GM23338 (cell line): ENCODE results near the gene AIMP1. TPM values are rescaled to one million over a fixed set of nuclear protein-coding genes. Genes with fewer than 3 reads are reported as not detected.
A peak's percentile ranks its signal among the peaks of the same experiment; 100 is the strongest.

Source experiments
- ATAC-seq: fragments of 200-7000 bp; cut with Tn5 transposase; 3 replicates; pipeline ENCODE4 v1.9.1; 2020
- DNase-seq: peaks from one replicate; pipeline ENCODE4 v3.0.0-alpha.2; 2015; ENCODE audit warnings: low spot score
- H2AFZ ChIP-seq: fragments of 200-600 bp; sonication (generic); 2 replicates; pipeline ENCODE4 v1.8.0; 2016; ENCODE audit warnings: antibody characterized with exemption, mild to moderate bottlenecking, moderate library complexity
- H3F3A ChIP-seq: fragments of 200-600 bp; sonication (generic); replicated peaks from 2 replicates; pipeline ENCODE4 v1.8.0; 2017; ENCODE audit warnings: antibody characterized with exemption, mixed run types, low read depth
- H3K27ac ChIP-seq: fragments of 200-600 bp; sonication (generic); 2 replicates; pipeline ENCODE4 v1.6.1; 2016; ENCODE audit warnings: low read depth
- H3K27me3 ChIP-seq: fragments of 200-600 bp; sonication (generic); 2 replicates; pipeline ENCODE4 v1.8.0; 2016; ENCODE audit warnings: mild to moderate bottlenecking, mixed run types, moderate library complexity; ENCODE audit not compliant: insufficient read depth
- H3K36me3 ChIP-seq: fragments of 200-600 bp; sonication (generic); 2 replicates; pipeline ENCODE4 v1.8.0; 2016; ENCODE audit warnings: mild to moderate bottlenecking; ENCODE audit not compliant: insufficient read depth
- H3K4me1 ChIP-seq: fragments of 200-600 bp; sonication (generic); 2 replicates; pipeline ENCODE4 v1.8.0; 2016; ENCODE audit warnings: mild to moderate bottlenecking, moderate library complexity; ENCODE audit not compliant: insufficient read depth
- H3K4me2 ChIP-seq: fragments of 200-600 bp; sonication (generic); 2 replicates; pipeline ENCODE4 v1.7.1; 2017; ENCODE audit warnings: mixed run types
- H3K4me3 ChIP-seq: fragments of 200-600 bp; sonication (generic); 2 replicates; pipeline ENCODE4 v1.6.1; 2016; ENCODE audit warnings: mixed run types
- H3K79me2 ChIP-seq: fragments of 200-600 bp; sonication (generic); replicated peaks from 2 replicates; pipeline ENCODE4 v1.8.0; 2017; ENCODE audit warnings: mild to moderate bottlenecking; ENCODE audit not compliant: insufficient read depth
- H3K9me2 ChIP-seq: fragments of 200-600 bp; sonication (generic); 2 replicates; pipeline ENCODE4 v1.8.0; 2017; ENCODE audit not compliant: insufficient read depth
- H4K20me1 ChIP-seq: fragments of 200-600 bp; sonication (generic); replicated peaks from 2 replicates; pipeline ENCODE4 v1.8.0; 2017; ENCODE audit warnings: mild to moderate bottlenecking; ENCODE audit not compliant: insufficient read depth
- H3K27ac Mint-ChIP-seq: 2 replicates; pipeline ENCODE4 v1.8.0; 2020; ENCODE audit warnings: inconsistent platforms, mild to moderate bottlenecking, moderate library complexity, mixed read lengths
- H3K27me3 Mint-ChIP-seq: 3 replicates; pipeline ENCODE4 v1.8.0; 2022; ENCODE audit warnings: low read depth, mild to moderate bottlenecking, moderate library complexity, mixed read lengths, inconsistent platforms; ENCODE audit not compliant: insufficient read depth, poor library complexity
- H3K36me3 Mint-ChIP-seq: 3 replicates; pipeline ENCODE4 v1.8.0; 2021; ENCODE audit warnings: low read depth, mild to moderate bottlenecking, inconsistent platforms, moderate library complexity, mixed read lengths
- H3K4me1 Mint-ChIP-seq: 3 replicates; pipeline ENCODE4 v1.8.0; 2020; ENCODE audit warnings: mild to moderate bottlenecking, inconsistent platforms, mixed read lengths
- H3K4me3 Mint-ChIP-seq: 3 replicates; pipeline ENCODE4 v1.8.0; 2021; ENCODE audit warnings: moderate library complexity, mild to moderate bottlenecking, inconsistent platforms, mixed read lengths
- H3K9me3 Mint-ChIP-seq: 3 replicates; pipeline ENCODE4 v1.8.0; 2020; ENCODE audit warnings: moderate library complexity, mild to moderate bottlenecking, inconsistent platforms, mixed read lengths
- CREB1 ChIP-seq: fragments of 250-450 bp; sonication (Bioruptor Pico); IDR thresholded peaks from 2 replicates; pipeline ENCODE4 v1.5.0; 2020; ENCODE audit warnings: low read depth, mild to moderate bottlenecking, moderate library complexity
- EZH2 ChIP-seq: fragments of 200-600 bp; sonication (generic); IDR thresholded peaks from one replicate; pipeline ENCODE4 v1.8.0; 2017; ENCODE audit warnings: antibody characterized with exemption, mild to moderate bottlenecking, low read depth; ENCODE audit not compliant: unreplicated experiment
- EZH2phosphoT487 ChIP-seq: fragments of 200-600 bp; sonication (generic); IDR thresholded peaks from one replicate; pipeline ENCODE4 v1.8.1; 2018; ENCODE audit warnings: antibody characterized with exemption; ENCODE audit not compliant: unreplicated experiment
- NANOG ChIP-seq: IDR thresholded peaks from 2 replicates; pipeline ENCODE4 v1.6.1; 2016; ENCODE audit warnings: antibody characterized with exemption, borderline replicate concordance
- POLR2AphosphoS5 ChIP-seq: IDR thresholded peaks from 2 replicates; pipeline ENCODE4 v1.6.1; 2016; ENCODE audit warnings: antibody characterized with exemption, low read depth
- REST ChIP-seq: IDR thresholded peaks from one replicate; pipeline ENCODE4 v1.6.1; 2018; ENCODE audit warnings: antibody characterized with exemption; ENCODE audit not compliant: unreplicated experiment
- STAT1 ChIP-seq: IDR thresholded peaks from one replicate; pipeline ENCODE4 v1.6.1; 2016; ENCODE audit warnings: antibody characterized with exemption; ENCODE audit not compliant: unreplicated experiment
- ZNF114 ChIP-seq: fragments of 250-450 bp; sonication (Bioruptor Pico); IDR thresholded peaks from 2 replicates; pipeline ENCODE4 v1.5.0; 2020; ENCODE audit warnings: mild to moderate bottlenecking, moderate library complexity
- ZNF331 ChIP-seq: fragments of 250-450 bp; sonication (Bioruptor Pico); IDR thresholded peaks from 2 replicates; pipeline ENCODE4 v1.5.0; 2020; ENCODE audit warnings: low read depth, mild to moderate bottlenecking, moderate library complexity
- polyA plus RNA-seq: library from polyadenylated mRNA; unstranded; fragments of >200 nt; fragmentation: Nextera tagmentation; extraction: Ambion mirVana; gene quantifications from 2 replicates; pipeline ENCODE4 v1.2.1, GENCODE V29; 2016
- total RNA-seq: library from RNA; depleted of rRNA; stranded (reverse); fragments of >200 nt; shearing (Covaris generic); gene quantifications from 2 replicates; pipeline ENCODE4 v1.2.3, GENCODE V29; 2014
- TF ChIP-seq, protein P1 (sequence below): IDR thresholded peaks from 2 replicates; pipeline ENCODE4 v1.6.1; 2016; ENCODE audit warnings: antibody characterized with exemption
- TF ChIP-seq, protein P2 (sequence below), 2 experiments: fragments of 200-600 bp in 1 of 2; sonication (generic) in 1 of 2; conservative IDR thresholded peaks; 2 replicates each; pipeline versions ENCODE4 v1.5.1 to v1.6.1; 2016 to 2017; ENCODE audit warnings: antibody characterized with exemption in 2 of 2, low read depth in 2 of 2, mild to moderate bottlenecking in 2 of 2, moderate library complexity in 1 of 2

AIMP1 gene
- total and polyA plus RNA-seq, 2 experiments from 2014 or later: 34.5 to 200 TPM

GRCh38 chr4:106312997-106313522 is 3.3 kb upstream of the AIMP1 start:
- H3K27me3 ChIP-seq: no peaks in the 10 kb centered on the region
- no peak overlapping the region for H3K4me2 ChIP-seq
- H3K9me2 ChIP-seq: no peaks in the 10 kb centered on the region
- Mint-ChIP-seq H3K4me1 (peaks cover 4% of the 10 kb centered on the region), H3K4me3 (no peak overlapping the region), H3K36me3 (no peaks in the 10 kb centered on the region; the same call in 2 of the 3 replicates), H3K27me3 (no peaks in the 10 kb centered on the region), H3K9me3 (no peaks in the 10 kb centered on the region), H3K27ac (no peak overlapping the region)
- no peaks in the 10 kb centered on the region for H4K20me1 ChIP-seq
- no peaks in the 10 kb centered on the region for H3F3A ChIP-seq
- ATAC-seq (no peak), DNase-seq (no peak)
- H3K27ac ChIP-seq: no peak overlapping the region
- H3K36me3 ChIP-seq: no peaks in the 10 kb centered on the region; the same call in 1 of the 2 replicates
- H2AFZ ChIP-seq: no peak overlapping the region
- no peak overlapping the region for H3K4me3 ChIP-seq
- TF ChIP-seq, protein P1, sequence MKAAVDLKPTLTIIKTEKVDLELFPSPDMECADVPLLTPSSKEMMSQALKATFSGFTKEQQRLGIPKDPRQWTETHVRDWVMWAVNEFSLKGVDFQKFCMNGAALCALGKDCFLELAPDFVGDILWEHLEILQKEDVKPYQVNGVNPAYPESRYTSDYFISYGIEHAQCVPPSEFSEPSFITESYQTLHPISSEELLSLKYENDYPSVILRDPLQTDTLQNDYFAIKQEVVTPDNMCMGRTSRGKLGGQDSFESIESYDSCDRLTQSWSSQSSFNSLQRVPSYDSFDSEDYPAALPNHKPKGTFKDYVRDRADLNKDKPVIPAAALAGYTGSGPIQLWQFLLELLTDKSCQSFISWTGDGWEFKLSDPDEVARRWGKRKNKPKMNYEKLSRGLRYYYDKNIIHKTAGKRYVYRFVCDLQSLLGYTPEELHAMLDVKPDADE: no peak
- no peak for TF ChIP-seq EZH2phosphoT487
- TF ChIP-seq, protein P2, sequence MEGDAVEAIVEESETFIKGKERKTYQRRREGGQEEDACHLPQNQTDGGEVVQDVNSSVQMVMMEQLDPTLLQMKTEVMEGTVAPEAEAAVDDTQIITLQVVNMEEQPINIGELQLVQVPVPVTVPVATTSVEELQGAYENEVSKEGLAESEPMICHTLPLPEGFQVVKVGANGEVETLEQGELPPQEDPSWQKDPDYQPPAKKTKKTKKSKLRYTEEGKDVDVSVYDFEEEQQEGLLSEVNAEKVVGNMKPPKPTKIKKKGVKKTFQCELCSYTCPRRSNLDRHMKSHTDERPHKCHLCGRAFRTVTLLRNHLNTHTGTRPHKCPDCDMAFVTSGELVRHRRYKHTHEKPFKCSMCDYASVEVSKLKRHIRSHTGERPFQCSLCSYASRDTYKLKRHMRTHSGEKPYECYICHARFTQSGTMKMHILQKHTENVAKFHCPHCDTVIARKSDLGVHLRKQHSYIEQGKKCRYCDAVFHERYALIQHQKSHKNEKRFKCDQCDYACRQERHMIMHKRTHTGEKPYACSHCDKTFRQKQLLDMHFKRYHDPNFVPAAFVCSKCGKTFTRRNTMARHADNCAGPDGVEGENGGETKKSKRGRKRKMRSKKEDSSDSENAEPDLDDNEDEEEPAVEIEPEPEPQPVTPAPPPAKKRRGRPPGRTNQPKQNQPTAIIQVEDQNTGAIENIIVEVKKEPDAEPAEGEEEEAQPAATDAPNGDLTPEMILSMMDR (conservative IDR thresholded peaks at IDR 0.05; ENCODE audit: low read depth in 2 of 2): no peak
- no peak for TF ChIP-seq ZNF331 (CRISPR knock-in tag)
- no peak for TF ChIP-seq EZH2
- no peaks in the 10 kb centered on the region for H3K4me1 ChIP-seq
- peaks cover 80% of the 10 kb centered on the region for H3K79me2 ChIP-seq

GRCh38 chr4:106314960-106315359 is 1.4 kb upstream of the AIMP1 start:
- Histone ChIP-seq H3K4me2 (peak overlapping the region; percentile 97), H4K20me1 (no peaks in the 10 kb centered on the region), H3K79me2 (peaks cover 87% of the 10 kb centered on the region), H3F3A (no peaks in the 10 kb centered on the region), H3K4me1 (no peaks in the 10 kb centered on the region), H3K9me2 (no peaks in the 10 kb centered on the region), H3K27me3 (no peaks in the 10 kb centered on the region), H3K4me3 (peak overlapping the region; percentile 80), H3K36me3 (peaks cover 4% of the 10 kb centered on the region; the same call in 1 of the 2 replicates), H3K27ac (no peak overlapping the region), H2AFZ (no peak overlapping the region)
- ATAC-seq (no peak), DNase-seq (no peak)
- peak overlapping the region; percentile 71 for H3K27ac Mint-ChIP-seq
- H3K9me3 Mint-ChIP-seq: peaks cover 1% of the 10 kb centered on the region; the same call in 1 of the 3 replicates
- H3K36me3 Mint-ChIP-seq: peaks cover 8% of the 10 kb centered on the region
- H3K4me3 Mint-ChIP-seq: no peak overlapping the region
- H3K27me3 Mint-ChIP-seq: no peaks in the 10 kb centered on the region
- peaks cover 4% of the 10 kb centered on the region for H3K4me1 Mint-ChIP-seq
- TF ChIP-seq NANOG: no peak
- TF ChIP-seq REST: no peak
- TF ChIP-seq STAT1: no peak
- TF ChIP-seq CREB1 (CRISPR knock-in tag): no peak
- no peak for TF ChIP-seq ZNF331 (CRISPR knock-in tag)
- TF ChIP-seq, protein P2 (conservative IDR thresholded peaks at IDR 0.05; ENCODE audit: low read depth in 2 of 2): no peak
- TF ChIP-seq POLR2AphosphoS5: no peak
- no peak for TF ChIP-seq EZH2
- TF ChIP-seq EZH2phosphoT487: no peak
- TF ChIP-seq, protein P1: no peak
- TF ChIP-seq ZNF114 (CRISPR knock-in tag): no peak
